DOHH2 (cell line): ENCODE results near the gene CPA2.
"Not testable (repeated sequence)": the region's sequence is repeated elsewhere in the genome, so short reads cannot be mapped to it uniquely, and the experiment has no call there.

Experiments used
- H3F3A ChIP-seq: fragments of 200-600 bp; sonication (generic), shearing (Covaris generic); 2 replicates; pipeline ENCODE4 v1.6.0; 2016; ENCODE audit warnings: antibody characterized with exemption, mild to moderate bottlenecking; ENCODE audit not compliant: control insufficient read depth, insufficient read depth
- H3K27ac ChIP-seq: fragments of 200-600 bp; sonication (generic); 2 replicates; pipeline ENCODE4 v1.5.1; 2014; ENCODE audit warnings: low read depth, mild to moderate bottlenecking, low read length, moderate library complexity
- H3K27me3 ChIP-seq: fragments of 200-600 bp; sonication (generic); 2 replicates; pipeline ENCODE4 v1.6.1; 2014; ENCODE audit warnings: mild to moderate bottlenecking, low read length, mixed read lengths; ENCODE audit not compliant: control insufficient read depth
- H3K36me3 ChIP-seq: fragments of 200-600 bp; sonication (generic); 2 replicates; pipeline ENCODE4 v1.6.1; 2014; ENCODE audit warnings: mild to moderate bottlenecking, low read length, moderate library complexity, mixed read lengths; ENCODE audit not compliant: control insufficient read depth
- H3K4me1 ChIP-seq: fragments of 200-600 bp; sonication (generic); 2 replicates; pipeline ENCODE4 v1.6.1; 2014; ENCODE audit warnings: mild to moderate bottlenecking, low read length, mixed read lengths; ENCODE audit not compliant: control insufficient read depth
- H3K4me2 ChIP-seq: fragments of 200-600 bp; sonication (generic); 2 replicates; pipeline ENCODE4 v1.6.0; 2014; ENCODE audit warnings: mild to moderate bottlenecking, low read length, moderate library complexity
- H3K4me3 ChIP-seq: fragments of 200-600 bp; sonication (generic); 2 replicates; pipeline ENCODE4 v1.5.1; 2014; ENCODE audit warnings: mild to moderate bottlenecking, low read length, mixed read lengths
- H3K79me2 ChIP-seq: fragments of 200-600 bp; sonication (generic); 2 replicates; pipeline ENCODE4 v1.6.1; 2014; ENCODE audit warnings: mild to moderate bottlenecking, low read length, mixed read lengths; ENCODE audit not compliant: control insufficient read depth
- H3K9me2 ChIP-seq: fragments of 200-600 bp; sonication (generic); replicated peaks from 2 replicates; pipeline ENCODE4 v1.6.1; 2014; ENCODE audit warnings: mild to moderate bottlenecking, low read length, mixed read lengths; ENCODE audit not compliant: control insufficient read depth
- H3K9me3 ChIP-seq: fragments of 200-600 bp; sonication (generic); 2 replicates; pipeline ENCODE4 v1.6.1; 2014; ENCODE audit warnings: antibody characterized with exemption, low read length, mixed read lengths; ENCODE audit not compliant: control insufficient read depth, insufficient read depth
- H4K20me1 ChIP-seq: fragments of 200-600 bp; sonication (generic); 2 replicates; pipeline ENCODE4 v1.6.0; 2014; ENCODE audit warnings: low read depth, mild to moderate bottlenecking, antibody characterized with exemption, low read length, moderate library complexity; ENCODE audit not compliant: control insufficient read depth, insufficient read depth
- CTCF ChIP-seq: fragments of 200-600 bp; sonication (generic); IDR thresholded peaks from one replicate; pipeline ENCODE4 v1.5.1; 2014; ENCODE audit warnings: antibody characterized with exemption, mild to moderate bottlenecking, low read depth, low read length; ENCODE audit not compliant: poor library complexity, severe bottlenecking
- EZH2phosphoT487 ChIP-seq: fragments of 200-600 bp; sonication (generic); IDR thresholded peaks from 2 replicates; pipeline ENCODE4 v1.6.1; 2017; ENCODE audit warnings: borderline replicate concordance, mild to moderate bottlenecking, antibody characterized with exemption, low read length, moderate library complexity, mixed read lengths

The CPA2 gene

GRCh38 chr7:130240240-130240639, 26.4 kb upstream of the CPA2 start:
- Histone ChIP-seq H3K9me2 (no peaks in the 10 kb centered on the region), H3K4me2 (no peak overlapping the region), H3K36me3 (no peaks in the 10 kb centered on the region), H3K27ac (no peak overlapping the region), H4K20me1 (no peaks in the 10 kb centered on the region), H3K4me3 (no peak overlapping the region), H3K9me3 (no peaks in the 10 kb centered on the region), H3K79me2 (no peaks in the 10 kb centered on the region), H3F3A (no peaks in the 10 kb centered on the region), H3K27me3 (peaks cover 28% of the 10 kb centered on the region), H3K4me1 (no peaks in the 10 kb centered on the region)
- no peak for TF ChIP-seq CTCF
- no peak for TF ChIP-seq EZH2phosphoT487

GRCh38 chr7:130242198-130243014, 24.3 kb upstream of the CPA2 start:
- no peak overlapping the region for H3K4me3 ChIP-seq
- no peak overlapping the region for H3K27ac ChIP-seq
- H3K9me2 ChIP-seq, result no peaks in the 10 kb centered on the region
- TF ChIP-seq EZH2phosphoT487 (no peak), CTCF (peak; percentile 98)
- no peak overlapping the region for H3K4me2 ChIP-seq
- peaks cover 18% of the 10 kb centered on the region for H3K27me3 ChIP-seq
- H4K20me1 ChIP-seq, result no peaks in the 10 kb centered on the region
- H3K4me1 ChIP-seq, result no peaks in the 10 kb centered on the region
- H3K36me3 ChIP-seq, result no peaks in the 10 kb centered on the region
- no peaks in the 10 kb centered on the region for H3K9me3 ChIP-seq
- no peaks in the 10 kb centered on the region for H3K79me2 ChIP-seq
- no peaks in the 10 kb centered on the region for H3F3A ChIP-seq

- H3F3A ChIP-seq, H4K20me1 ChIP-seq, H3K27ac ChIP-seq, H3K4me3 ChIP-seq, H3K79me2 ChIP-seq, H3K4me1 ChIP-seq, H3K36me3 ChIP-seq, H3K9me3 ChIP-seq, H3K4me2 ChIP-seq, H3K9me2 ChIP-seq: not testable (repeated sequence)
- peaks cover 18% of the 10 kb centered on the region; the same call in 1 of the 2 replicates for H3K27me3 ChIP-seq
These were observed 23.2 kb upstream of the CPA2 start for GRCh38 chr7:130243486-130243885.

GRCh38 chr7:130246491-130246890, 20.2 kb upstream of the CPA2 start:
- peaks cover 18% of the 10 kb centered on the region; the same call in 1 of the 2 replicates for H3K27me3 ChIP-seq
- not testable (repeated sequence) for H3K27ac ChIP-seq, H3K4me2 ChIP-seq, H3K9me2 ChIP-seq, H3K4me3 ChIP-seq, H3K79me2 ChIP-seq, H4K20me1 ChIP-seq, H3K9me3 ChIP-seq, H3K4me1 ChIP-seq, H3F3A ChIP-seq, H3K36me3 ChIP-seq

DNA sequence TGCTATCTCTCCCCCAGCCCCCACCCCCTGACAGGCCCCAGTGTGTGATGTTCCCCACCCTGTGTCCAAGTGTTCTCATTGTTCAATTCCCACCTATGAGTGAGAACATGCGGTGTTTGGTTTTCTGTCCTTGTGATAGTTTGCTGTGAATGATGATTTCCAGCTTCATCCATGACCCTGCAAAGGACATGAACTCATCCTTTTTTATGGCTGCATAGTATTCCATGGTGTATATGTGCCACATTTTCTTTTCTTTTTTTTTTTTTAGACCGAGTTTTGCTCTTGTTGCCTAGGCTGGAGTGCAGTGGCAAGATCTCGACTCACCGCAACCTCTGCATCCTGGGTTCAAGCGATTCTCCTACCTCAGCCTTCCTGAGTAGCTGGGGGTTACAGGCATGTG, 17.8 kb upstream of the CPA2 start:
- H3K4me3 ChIP-seq, H3K4me2 ChIP-seq, H3K36me3 ChIP-seq, H3K9me2 ChIP-seq, H4K20me1 ChIP-seq, H3K9me3 ChIP-seq, H3K79me2 ChIP-seq, H3K27ac ChIP-seq, H3F3A ChIP-seq, H3K4me1 ChIP-seq: not testable (repeated sequence)
- 0 out of 2 replicates have a peak, but pooled peaks cover 11% of the 10 kb centered on the region for H3K27me3 ChIP-seq

- not testable (repeated sequence) for H3K79me2 ChIP-seq, H3K9me2 ChIP-seq, H4K20me1 ChIP-seq, H3F3A ChIP-seq, H3K36me3 ChIP-seq, H3K9me3 ChIP-seq, H3K4me3 ChIP-seq, H3K27me3 ChIP-seq, H3K4me2 ChIP-seq, H3K4me1 ChIP-seq, H3K27ac ChIP-seq
These were observed 17.0 kb upstream of the CPA2 start for GRCh38 chr7:130249626-130250025.
